Stimulated activated CD4-positive, alpha-beta T cell treated with anti-CD3 and anti-CD28 coated beads, Interleukin-4, amount 100 ng/mL, for 1 hour (primary cell): ENCODE data around the gene TPM1.
"Not testable (repeated sequence)": the region's sequence is repeated elsewhere in the genome, so short reads cannot be mapped to it uniquely, and the experiment has no call there.

Source experiments
- DNase-seq: peaks from one replicate; pipeline ENCODE4 v3.0.0-alpha.2; 2020

TPM1 gene

DNA sequence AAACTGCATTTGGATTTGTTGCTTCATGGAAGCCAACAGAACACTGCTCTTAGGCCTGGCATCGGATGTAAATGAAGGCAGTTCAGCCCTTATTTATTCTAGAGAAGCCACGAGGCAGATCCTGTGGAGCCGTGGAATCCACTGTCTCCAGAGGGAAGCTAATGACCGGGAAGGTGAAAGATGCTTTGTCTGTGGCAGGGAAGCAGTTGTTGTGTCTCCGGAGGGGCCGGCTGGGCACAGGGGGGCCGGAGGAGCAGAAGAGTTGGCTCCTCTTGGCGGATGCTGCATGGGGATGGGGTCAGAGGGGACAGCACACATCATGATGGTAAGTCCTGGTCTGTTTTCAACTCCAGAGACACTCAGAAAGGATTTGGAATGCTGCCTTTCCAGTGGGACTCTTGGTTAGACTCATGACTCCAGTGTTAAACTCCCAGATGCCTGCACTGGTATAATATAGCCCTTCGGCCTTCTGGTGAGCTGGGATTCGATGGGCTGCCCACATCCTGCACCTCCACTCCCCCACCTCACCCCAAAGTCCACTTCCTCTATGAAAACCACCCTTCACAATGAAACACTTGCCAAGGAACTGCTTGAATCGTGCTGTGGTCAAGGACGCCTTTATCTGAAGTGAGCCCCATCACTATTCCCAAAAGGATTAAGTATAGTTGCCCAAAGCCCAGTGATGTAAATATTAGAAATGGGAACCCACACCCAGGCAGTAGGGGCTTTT, 33.6 kb downstream of the TPM1 start:
- no peak for DNase-seq

DNA sequence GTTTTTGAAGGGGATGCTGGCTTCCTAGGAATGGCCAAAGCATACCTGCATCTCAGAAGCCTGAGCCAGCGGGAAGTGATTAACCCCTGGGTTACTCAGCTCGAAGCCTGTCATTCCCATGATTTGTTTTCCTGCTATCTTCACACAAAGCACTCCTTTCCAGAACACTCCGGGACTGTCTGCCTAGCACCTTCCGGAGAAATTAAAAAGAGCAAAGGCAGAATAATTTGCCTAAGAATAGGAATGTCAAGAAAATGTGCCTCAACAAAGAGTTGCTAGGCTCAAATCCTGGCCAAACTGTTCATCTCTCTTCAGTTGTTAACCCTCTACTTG, 34.1 kb downstream of the TPM1 start:
- no peak for DNase-seq

DNA sequence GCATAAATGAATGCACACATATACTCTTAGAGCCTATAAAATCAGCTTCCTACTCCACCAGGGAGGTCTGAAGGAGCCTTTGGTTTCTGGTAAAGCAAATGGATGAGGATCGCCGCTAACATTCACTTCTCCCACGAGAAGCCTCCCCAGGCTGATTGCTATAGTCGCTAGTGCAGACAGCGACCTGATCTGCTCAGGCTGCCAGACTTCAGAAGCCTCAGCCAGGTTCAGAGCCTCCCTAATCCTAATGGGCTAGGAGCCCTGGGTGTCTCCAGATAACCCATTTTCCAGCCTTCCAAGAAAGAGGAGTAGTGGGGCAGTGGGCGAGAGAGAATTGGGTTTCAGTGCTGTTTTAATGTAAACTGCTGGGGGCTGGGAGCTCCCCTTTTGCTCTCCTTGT, 35.4 kb downstream of the TPM1 start:
- no peak for DNase-seq

DNA sequence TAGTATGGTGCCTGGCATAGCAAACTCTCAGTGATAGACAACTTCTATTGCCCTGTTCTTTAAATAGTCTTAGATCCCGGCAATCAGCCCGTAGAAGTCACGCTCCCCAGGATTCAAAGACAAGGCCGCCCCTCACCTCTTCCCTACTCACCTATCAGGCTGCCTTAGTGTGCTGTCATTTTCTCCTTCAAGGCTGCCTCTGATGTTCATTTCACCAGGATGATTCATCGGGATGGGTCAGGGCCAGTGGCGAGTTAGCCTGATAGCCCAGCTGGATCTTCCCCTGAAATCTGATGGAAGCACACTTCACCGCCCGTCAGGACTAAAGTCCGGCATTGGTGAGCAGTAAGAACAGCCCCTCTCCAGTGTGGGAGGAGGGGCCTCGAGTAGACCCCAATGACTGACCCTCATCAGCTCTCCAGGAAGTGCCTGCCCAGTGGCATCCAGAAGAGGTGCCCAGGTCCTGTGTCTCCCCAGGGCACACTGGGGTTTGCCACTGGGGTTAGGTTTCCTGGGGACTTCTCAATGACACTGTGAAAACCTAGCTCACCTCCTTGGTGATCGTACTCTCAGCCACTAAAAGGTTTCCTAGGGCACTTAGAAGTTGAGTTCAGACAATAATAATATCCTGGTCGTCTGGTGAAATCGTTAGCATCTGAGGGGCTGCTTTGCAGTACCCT, 37.5 kb downstream of the TPM1 start:
- no peak for DNase-seq

DNA sequence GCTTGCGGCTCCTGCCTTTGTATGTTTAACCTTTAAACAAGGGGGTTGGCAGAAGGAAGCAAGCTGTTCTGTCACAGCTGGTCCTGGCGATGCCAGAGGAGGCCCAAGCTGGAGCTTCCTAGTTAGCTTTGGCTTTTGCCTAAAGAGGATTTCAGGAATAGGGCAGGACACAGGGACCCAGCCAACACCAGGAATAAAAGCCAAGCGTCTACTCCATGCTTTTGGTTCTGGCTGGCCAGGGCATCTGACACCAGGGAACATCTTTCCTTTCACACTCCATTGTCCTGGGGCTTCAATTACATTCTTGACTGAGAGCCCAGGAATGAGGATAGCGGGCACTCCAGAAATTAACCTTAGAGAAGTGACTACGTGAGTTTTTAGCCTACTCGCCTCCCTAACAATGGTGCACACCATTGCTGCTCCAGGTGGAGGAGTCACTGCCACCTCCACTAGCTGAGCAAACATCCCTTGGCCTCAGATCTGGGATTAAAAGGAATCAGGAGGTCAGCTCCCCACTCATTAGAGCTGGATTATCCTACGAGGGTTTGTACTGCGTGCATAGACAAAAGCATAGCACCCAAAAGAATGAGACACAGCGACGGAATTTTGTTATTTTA, 38.2 kb downstream of the TPM1 start:
- no peak for DNase-seq

DNA sequence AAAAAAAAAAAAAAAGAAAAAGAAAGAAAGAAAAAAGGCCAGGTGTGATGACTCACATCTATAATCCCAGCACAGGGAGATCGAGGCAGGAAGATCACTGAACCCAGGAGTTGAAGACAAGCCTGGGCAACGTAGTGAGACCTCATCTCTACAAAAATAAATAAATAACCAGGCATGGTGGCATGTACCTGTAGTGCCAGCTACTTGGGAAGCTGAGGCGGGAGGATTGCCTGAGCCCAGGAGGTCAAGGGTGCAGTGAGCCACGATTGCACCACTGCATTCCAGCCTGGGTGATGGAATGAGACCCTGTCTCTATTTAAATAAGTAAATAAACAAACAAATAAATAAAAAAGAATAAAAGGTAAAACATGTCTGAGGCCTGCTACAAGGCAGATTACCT, 39.8 kb downstream of the TPM1 start:
- DNase-seq: no peak

DNA sequence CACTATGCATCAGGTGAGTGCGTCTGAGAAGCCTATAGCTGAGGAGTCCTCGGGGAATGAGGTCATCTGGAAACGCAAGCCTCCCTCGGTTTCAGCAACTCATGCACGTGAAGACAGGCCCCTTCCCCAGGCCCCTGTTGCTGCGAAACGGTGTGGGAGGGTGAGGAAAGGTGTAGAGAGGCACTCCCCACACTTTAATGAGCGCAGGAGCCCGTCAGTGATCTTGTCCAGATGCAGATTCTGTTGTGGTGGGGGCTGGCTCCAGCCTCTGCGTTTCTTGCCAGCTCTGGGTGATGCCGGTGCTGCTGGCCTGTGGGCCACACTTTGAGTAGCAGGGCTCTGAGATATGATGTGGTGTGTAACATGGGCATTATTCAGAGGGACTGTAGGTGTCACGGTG, 40.5 kb downstream of the TPM1 start:
- no peak for DNase-seq

DNA sequence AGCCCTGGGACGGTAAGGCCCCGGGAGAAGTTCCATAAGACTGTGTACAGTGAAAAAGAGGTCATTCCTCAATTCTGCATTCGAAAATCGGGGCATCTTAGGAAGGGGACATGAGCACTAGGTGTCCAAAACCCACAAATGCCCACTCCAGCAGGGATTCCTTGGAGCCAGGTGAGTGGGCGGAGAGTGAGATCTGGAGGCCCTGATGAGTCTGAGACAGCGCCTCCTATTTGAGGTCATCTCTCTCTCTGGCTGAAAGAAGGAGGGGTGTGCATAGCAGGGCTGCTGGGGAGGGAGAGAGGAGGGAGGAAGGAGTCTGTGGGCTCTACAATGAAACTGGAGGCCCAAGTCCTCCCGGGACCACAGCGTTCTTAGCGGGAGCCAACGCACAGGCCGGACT, 41.0 kb downstream of the TPM1 start:
- no peak for DNase-seq

DNA sequence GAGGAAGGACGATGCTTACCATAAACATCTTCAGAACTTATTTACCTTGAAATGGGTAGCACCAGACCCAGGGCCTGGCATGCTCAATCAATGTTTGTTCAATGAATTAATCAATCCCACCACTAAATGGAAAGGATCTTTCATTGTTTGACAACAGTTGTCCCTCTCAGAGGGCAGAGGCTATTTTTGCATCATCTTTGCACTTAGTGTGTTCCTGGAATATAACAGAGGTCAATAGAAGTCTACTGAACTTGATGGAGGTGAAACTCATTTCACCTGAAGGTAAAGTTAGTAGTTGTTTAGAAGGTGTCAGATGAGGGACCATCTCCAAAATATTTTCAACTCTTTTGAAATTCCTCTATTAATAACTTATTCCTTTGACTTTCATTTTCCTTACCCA, 42.3 kb downstream of the TPM1 start:
- no peak for DNase-seq

DNA sequence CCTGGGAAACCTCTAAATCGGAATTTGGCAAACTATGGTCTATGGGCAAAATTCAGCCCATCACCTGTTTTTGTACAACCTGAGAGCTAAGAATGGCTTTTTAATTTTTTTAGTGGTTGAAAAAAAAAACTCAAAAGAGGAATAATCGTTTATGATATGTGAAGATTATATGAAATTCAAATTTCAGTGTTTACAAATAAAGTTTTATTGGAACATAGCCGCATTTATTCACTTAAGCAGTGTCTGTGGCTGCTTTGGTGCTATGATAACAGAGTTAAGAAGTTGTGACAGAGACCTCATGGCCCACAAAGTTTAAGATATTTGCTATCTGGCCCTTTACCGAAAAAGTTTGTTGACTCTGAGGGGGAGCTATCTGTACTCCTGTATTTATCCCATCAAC, 42.7 kb downstream of the TPM1 start:
- no peak for DNase-seq

DNA sequence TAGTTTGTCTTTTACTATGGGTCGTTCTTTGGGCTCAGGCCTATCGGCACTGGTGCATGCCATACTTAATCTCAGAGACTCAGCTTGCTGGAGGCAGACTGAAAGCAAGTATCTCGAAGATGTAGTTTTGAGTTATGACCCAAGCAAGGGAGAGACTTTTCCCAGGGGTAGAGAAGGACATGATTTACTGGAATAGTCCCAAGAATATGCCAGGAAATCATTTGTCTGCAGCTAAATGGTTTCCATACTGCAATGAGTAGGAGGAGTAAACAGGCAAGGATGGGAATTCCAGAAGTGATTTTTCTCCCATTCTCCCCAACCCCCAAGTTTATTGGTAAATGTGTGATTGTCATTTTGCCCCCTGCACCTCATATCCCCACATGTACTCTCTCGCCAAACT, 43.7 kb downstream of the TPM1 start:
- no peak for DNase-seq

DNA sequence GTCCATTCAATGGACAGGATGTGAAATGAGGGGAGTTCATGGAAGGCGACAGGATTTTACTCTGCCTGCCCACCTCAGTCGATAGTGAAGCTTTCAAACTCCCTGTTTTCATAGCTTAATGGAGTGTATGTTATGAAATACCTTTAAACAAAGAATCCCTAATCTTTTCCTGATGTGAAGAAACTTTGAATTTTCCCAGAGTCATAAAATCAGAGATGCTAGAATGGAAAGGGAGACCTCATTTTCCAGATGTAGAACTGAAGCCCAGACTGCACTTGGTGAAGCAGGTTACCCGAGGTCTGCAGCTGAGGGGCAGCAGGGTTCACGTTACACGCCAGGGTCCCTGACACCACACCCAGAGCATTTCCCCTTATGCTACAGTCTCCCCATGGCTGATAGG, 44.4 kb downstream of the TPM1 start:
- no peak for DNase-seq

DNA sequence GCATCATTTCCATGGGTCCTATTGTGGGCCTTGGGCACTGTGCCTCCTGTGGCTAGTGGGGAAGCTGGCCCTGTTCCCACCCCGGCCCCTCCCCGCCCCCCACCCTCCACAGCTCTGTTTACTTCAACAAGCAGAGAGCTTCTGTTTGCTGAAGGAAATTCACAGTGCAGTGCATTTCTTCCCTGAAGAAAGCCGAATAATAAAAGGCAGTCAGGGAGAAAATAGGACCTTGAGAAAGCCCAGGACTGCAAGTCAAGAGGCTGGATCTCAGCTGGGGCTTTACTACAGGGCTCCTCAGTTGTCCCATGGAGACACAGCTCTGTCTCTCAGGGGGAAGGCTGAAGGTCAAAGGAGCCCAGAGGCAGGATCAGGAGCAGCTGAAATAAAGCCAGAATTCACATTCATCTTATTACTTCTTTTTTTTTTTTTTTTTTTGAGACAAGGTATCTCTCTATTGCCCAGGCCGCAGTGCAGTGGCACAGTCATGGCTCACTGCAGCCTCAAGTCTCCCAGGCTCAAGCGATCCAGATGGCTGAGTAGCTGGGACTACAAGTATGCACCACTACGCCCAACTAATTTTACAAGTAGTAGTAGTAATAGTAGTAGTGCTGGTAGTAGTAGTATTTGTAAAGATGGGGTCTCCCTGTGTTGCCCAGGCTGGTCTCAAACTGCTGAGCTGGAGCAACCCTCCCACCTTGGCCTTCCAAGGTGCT, 46.1 kb downstream of the TPM1 start:
- no peak for DNase-seq

DNA sequence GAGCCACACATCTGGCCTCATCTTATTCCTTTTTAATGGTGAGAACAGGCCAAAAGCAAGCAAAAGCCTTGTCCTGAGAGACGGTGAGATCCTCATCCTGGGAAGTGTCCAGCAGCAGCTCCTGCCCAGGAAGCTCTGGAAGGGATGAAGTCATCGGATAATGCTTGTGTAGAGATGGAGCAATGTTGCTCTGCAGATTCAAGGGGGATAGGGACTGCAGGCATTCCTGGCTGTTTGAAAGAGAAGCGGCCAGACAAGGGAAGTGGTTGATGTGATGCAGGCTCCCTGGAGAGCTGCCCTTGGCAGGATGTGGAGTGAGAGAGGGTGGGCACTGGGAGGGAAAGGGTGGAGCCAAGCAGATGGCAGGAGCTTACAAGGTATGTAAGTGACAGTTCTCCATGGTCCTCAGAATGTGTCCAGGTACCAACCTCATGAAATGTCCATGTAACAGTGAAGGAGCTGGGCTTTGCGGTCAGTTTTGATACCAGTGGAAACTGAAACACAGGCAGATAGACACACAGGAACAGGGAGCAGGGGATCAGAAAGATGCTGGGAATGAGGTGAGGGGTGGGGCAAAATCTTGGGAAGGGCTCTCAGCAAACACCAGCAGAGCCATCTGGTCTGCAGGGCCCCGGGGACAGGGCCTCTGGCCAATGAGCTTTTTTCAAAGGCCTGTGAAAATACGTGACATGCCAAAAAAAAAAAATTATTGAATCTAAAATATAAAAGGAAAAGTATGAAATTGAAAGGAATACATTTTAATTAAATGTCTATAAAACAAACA, 46.9 kb downstream of the TPM1 start:
- no peak for DNase-seq

DNA sequence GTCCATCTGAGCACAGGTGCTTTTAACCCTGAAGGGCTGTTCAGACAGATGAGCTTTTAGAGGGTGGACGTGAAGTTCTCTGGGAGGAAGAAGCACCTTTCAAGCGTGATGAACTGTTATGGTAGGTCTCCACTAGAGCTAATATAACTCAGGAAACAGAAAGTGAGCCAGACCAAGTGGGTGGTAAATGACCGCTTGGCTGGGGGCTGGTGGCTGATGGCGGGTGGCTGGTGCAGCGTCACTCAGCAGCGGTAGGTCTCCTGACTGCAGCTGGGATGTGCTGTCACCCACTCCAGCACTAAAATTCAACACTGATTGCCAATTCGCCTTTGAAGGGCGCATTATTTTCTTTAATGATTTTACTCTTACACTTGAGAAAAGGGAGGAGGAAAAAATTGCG, 47.9 kb downstream of the TPM1 start:
- no peak for DNase-seq

DNA sequence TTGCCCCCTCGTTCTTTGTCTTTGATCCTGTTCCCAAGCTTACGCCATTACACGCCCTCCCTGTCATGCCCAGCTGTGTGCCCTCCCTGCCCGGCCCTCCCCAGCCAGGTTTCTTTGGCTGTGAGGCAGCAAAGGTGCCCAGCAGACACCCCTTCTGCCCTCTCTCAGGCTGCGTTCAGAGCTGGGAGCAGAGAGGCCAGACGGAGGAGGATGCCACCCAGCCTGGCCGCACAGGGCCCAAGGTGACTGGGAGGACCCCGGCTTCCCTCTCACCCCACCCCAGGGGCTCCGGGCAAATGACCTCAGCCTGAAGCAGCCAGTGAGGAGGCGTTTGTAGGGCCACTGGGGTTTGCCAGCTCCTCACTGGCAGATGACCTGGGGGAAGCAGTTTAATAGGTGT, 48.3 kb downstream of the TPM1 start:
- no peak for DNase-seq

DNA sequence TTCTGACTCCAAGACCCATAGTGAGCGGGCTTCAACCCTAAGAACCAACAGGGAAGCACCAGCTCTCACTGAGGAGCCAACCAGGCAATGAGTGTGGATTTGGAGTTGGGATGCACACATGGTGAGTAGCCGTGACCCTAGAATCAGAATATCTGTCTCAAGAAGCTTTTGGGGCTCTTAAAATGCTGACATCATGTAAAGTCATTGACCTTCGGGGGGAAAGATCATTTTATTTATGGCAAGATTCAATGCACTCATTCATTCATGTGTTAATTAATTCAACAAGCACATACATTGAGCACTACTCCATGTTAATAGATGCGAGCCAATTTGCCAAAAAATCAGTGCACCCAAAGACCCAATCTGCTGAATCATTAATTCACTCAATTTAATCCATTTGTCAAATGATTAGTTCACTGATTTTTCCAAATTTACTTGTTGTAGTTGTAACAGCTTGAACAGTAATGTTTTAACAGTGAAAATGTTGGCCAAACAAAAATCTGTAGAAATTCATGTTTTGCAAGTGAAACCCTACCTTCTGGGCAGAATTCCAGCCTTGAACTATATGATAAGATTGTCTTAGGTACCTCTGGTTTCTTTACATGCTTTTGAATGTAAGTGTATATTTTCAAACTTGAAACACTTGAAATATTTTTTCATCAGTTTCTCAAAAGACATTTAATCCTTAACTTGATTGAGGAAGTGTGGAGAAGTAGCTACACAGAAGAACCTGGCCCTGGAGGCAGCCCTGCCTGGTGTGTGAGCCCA, 49.3 kb downstream of the TPM1 start:
- DNase-seq: no peak

DNA sequence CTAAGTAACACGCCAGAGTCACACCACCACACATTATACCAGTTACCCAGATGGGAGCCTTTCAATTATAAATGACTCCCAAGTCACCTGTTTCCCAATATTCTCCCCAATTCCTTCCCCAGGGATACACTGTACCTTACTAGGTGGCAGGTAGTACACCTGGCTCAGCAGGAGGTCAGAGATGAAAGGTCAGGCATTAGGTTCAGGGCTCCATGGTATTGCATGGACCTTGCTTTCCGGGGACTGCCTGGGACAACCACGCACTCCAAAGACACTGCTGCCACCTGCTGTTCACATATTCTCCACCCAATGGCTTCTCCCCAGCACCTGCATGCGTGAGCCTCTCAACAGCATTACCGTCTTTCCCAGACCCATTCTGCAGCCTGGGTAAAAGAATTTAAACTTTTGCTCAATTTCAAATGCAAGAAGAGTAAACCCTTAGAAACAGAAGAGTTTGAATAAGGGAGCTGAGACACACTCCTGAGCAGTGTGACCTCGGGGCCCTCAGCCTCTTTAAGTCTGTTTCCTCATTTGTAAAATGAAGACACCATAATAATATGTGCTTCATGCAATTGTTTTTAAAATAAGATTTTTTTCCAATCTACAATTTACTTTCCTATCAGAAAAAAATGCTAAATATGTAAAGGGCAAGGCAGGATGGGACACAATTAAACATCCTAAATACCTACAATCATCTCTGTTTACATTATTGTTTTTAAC, 51.1 kb downstream of the TPM1 start:
- peak; percentile 69 for DNase-seq

DNA sequence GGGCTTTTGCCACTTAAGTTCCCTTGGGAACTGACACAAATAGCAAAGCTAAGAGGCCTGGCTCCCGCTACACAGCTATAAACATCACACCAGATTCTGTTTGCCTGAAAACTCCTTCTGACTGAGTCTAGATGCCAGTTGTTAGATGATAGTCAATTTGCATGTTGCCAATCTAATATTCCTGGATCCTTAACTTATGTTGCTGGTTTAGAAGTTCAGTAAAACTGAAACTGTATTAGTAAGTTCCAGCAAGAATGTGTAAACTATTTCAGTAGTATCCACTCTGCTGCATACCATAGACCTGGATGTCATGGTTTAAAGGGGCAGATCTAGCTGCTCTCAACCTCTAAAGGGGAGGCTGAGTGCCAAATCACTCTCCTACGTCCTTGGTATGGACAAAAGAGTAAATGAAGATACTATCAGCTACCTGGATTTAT, 52.0 kb downstream of the TPM1 start:
- no peak for DNase-seq

DNA sequence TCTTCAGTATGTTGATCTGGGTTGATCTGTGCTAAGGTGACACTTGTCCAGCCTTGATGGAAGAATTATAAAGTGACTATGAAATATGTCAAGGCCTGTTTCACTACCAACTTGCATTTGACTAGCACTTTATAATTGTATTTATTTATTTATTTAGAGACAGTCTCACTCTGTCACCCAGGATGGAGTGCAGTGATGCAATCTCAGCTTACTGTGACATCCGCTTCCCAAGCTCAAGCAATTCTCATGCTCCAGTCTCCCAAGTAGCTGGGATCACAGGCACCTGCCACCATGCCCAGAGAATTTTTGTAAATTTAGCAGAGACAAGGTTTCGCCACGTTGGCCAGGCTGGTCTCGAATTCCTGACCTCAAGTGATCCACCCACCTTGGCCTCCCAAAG, 53.6 kb downstream of the TPM1 start:
- no peak for DNase-seq

DNA sequence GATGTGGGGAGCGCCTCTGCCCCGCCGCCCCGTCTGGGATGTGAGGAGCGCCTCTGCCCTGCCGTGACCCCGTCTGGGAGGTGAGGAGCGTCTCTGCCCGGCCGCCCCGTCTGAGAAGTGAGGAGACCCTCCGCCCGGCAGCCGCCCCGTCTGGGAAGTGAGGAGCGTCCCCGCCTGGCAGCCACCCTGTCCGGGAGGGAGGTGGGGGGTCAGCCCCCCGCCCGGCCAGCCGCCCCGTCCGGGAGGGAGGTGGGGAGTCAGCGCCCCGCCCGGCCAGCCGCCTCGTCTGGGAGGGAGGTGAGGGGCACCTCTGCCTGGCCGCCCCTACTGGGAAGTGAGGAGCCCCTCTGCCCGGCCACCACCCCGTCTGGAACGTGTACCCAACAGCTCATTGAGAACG, 56.4 kb downstream of the TPM1 start:
- not testable (repeated sequence) for DNase-seq

DNA sequence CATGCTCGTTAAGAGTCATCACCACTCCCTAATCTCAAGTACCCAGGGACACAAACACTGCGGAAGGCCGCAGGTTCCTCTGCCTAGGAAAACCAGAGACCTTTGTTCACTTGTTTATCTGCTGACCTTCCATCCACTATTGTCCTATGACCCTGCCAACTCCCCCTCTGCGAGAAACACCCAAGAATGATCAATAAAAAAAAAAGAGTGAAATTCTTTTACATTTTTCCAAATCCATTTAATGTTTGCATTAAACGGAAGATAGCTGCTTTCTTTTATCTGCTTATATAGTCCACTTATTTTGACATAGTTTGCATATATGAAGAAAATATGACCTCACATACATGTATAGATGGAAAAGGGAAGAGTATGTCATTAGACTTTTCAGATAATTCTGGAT, 57.0 kb downstream of the TPM1 start:
- DNase-seq: not testable (repeated sequence)
